Iris pigment epithelial cell (primary cell): ENCODE results near the gene IGLON5.

Experiments
- DNase-seq: peaks from one replicate; pipeline ENCODE4 v3.0.0-alpha.2; 2011; ENCODE audit warnings: low read depth

The IGLON5 gene

GRCh38 chr19:51365211-51365964, 53.9 kb downstream of the IGLON5 start:
- DNase-seq, result peak; percentile 59

- no peak for DNase-seq
Observed at GRCh38 chr19:51365965-51366388, 54.5 kb downstream of the IGLON5 start, which contains the start of gene ETFB. ETFB (minus strand) TSS chr19:51366388; CDS start chr19:51366326, 62 bp downstream.

GRCh38 chr19:51366389-51367254, 55.2 kb downstream of the IGLON5 start:
- peak; percentile 98 for DNase-seq

- DNase-seq, result no peak
Observed at GRCh38 chr19:51367255-51367564, 55.8 kb downstream of the IGLON5 start.

GRCh38 chr19:51367565-51368365, 56.3 kb downstream of the IGLON5 start:
- DNase-seq, result peak; percentile 99

GRCh38 chr19:51368366-51369282, 57.2 kb downstream of the IGLON5 start, which contains the start of gene CLDND2:
CLDND2 (minus strand) TSS chr19:51369003; CDS start chr19:51368577, 426 bp downstream.
- DNase-seq, result no peak

- no peak for DNase-seq
Observed at GRCh38 chr19:51370230-51370629, 58.8 kb downstream of the IGLON5 start.

- no peak for DNase-seq
Observed at GRCh38 chr19:51371186-51371690, 59.8 kb downstream of the IGLON5 start.

GRCh38 chr19:51372021-51372648, 60.7 kb downstream of the IGLON5 start:
- no peak for DNase-seq

- DNase-seq, result no peak
Observed at GRCh38 chr19:51372649-51373504, 61.4 kb downstream of the IGLON5 start, which contains the start of gene NKG7. NKG7 (minus strand) TSS chr19:51372654; CDS start chr19:51372535, 119 bp downstream.

- no peak for DNase-seq
Observed at GRCh38 chr19:51375504-51376221, 64.2 kb downstream of the IGLON5 start.

GRCh38 chr19:51377422-51377821, 66.0 kb downstream of the IGLON5 start:
- no peak for DNase-seq

GRCh38 chr19:51380379-51380778, 68.9 kb downstream of the IGLON5 start:
- no peak for DNase-seq
